Gastroesophageal sphincter (tissue), 3 donors: ENCODE results near the gene MAN2A1.

ENCODE experiments used
- CTCF ChIP-seq, 4 experiments: fragments of 200-600 bp in 2 of 4; fragments of 450-650 bp in 2 of 4; sonication (generic) in 1 of 4; IDR thresholded peaks; one replicate each; pipeline ENCODE4 v1.5.1; 2017 to 2019; ENCODE audit warnings: antibody characterized with exemption in 4 of 4, mild to moderate bottlenecking in 2 of 4, moderate library complexity in 2 of 4
- EP300 ChIP-seq: sonication (generic); formaldehyde crosslinking; IDR thresholded peaks from one replicate; pipeline ENCODE4 v1.6.1; 2017; ENCODE audit warnings: antibody characterized with exemption, mild to moderate bottlenecking
- POLR2A ChIP-seq, 2 donors: fragments of 450-650 bp; IDR thresholded peaks; one replicate each; pipeline ENCODE4 v1.6.1; 2017; ENCODE audit warnings: antibody characterized with exemption in 2 of 2, mild to moderate bottlenecking in 2 of 2, moderate library complexity in 1 of 2

- TF ChIP-seq CTCF (IDR thresholded peaks at IDR 0.05) (no peak), POLR2A (IDR thresholded peaks at IDR 0.05) (no peak), EP300 (no peak)
Measured at GRCh38 chr5:109784687-109785086, 95.0 kb downstream of the MAN2A1 start.
